Activated CD8-positive, alpha-beta T cell treated with anti-CD3 and anti-CD28 coated beads for 36 hours (primary cell): ENCODE measurements around the gene SMAD9. TPM values are rescaled to one million over a fixed set of nuclear protein-coding genes. Genes with fewer than 3 reads are reported as not detected.

Experiments
- ATAC-seq: fragments of 200-7000 bp; cut with Tn5 transposase; one replicate; pipeline ENCODE4 v1.10.0; 2021; ENCODE audit warnings: mild to moderate bottlenecking, moderate library complexity
- CTCF ChIA-PET: fragments of 350-600 bp; sonication (Branson Sonifier 250); formaldehyde crosslinking; loops from one replicate; lab custom pipeline; 2021; ENCODE audit warnings: antibody characterized with exemption; lab: Charles Lee
- POLR2A ChIA-PET: fragments of 350-600 bp; sonication (Branson Sonifier 250); formaldehyde crosslinking; loops from one replicate; lab custom pipeline; 2021; ENCODE audit warnings: antibody characterized with exemption; lab: Charles Lee
- DNase-seq: peaks from one replicate; pipeline ENCODE4 v3.0.0-alpha.2; 2020
- H3K27ac Mint-ChIP-seq: one replicate; pipeline ENCODE4 v1.8.0; 2021; ENCODE audit warnings: mild to moderate bottlenecking, mixed read lengths
- H3K27me3 Mint-ChIP-seq: one replicate; pipeline ENCODE4 v1.8.0; 2021; ENCODE audit warnings: mixed read lengths
- H3K36me3 Mint-ChIP-seq: one replicate; pipeline ENCODE4 v1.8.0; 2021; ENCODE audit warnings: low read depth, mixed read lengths
- H3K4me1 Mint-ChIP-seq: one replicate; pipeline ENCODE4 v1.8.0; 2021; ENCODE audit warnings: low read depth, mixed read lengths
- H3K4me3 Mint-ChIP-seq: one replicate; pipeline ENCODE4 v1.8.0; 2021; ENCODE audit warnings: mild to moderate bottlenecking, moderate library complexity, mixed read lengths
- H3K9me3 Mint-ChIP-seq: one replicate; pipeline ENCODE4 v1.8.0; 2021; ENCODE audit warnings: mixed read lengths
- intact Hi-C: fragments of 100-400 bp; cut with micrococcal nuclease; formaldehyde crosslinking; loops from one replicate; pipeline ENCODE4 v1.10.0; 2022
- total RNA-seq, 2 experiments: library from RNA; stranded (reverse); gene quantifications; one replicate each; pipeline ENCODE4 v1.2.3, GENCODE V29; 2021
- TF ChIP-seq, protein P1 (sequence below): fragments of 200-600 bp; IDR thresholded peaks from one replicate; pipeline ENCODE4 v1.8.0; 2022; ENCODE audit warnings: antibody characterized with exemption, mild to moderate bottlenecking

Gene SMAD9
- total RNA-seq, 2 experiments from 2014 or later = 0.11 TPM

DNA sequence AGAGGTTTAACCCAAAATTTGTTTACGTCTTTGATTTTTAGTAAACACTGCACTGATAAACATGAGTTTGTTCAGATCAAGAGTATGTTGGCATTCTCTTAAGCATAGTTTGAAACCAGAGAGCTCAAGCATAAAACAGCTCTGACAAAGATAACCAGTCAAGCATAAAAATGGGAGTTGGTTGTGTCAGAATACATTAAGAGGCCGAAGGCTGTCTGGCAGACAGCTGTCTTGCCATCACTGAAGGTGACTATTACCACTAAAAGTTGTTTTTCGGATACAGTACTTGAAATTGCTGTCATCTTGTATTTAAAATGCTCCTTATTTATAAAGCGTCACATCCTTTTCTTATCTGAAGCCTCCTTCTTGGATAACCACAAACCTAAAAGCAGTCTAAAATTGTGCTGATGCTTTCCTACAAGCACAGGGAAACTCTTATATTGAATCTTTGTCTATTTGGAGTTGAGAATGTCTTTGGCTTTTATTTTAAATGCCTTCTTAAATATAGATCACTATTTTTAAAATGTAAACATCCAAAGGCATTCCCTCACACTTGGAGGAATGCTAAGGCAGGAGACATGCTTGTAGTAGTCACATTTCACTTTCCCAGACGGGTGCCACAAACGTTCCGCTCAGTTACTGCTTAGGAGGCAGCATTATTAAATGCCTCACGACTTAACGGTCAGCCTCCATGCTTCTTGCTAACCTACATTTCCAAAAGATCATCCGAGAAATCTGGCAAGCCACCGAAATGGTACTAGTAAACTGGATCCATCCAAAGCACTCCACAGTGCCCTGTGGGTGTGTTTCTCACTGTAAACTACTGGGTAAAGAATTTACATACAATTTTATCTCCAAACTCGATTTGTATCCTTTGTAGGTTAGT, 1.5 kb downstream of the SMAD9 start:
- POLR2A ChIA-PET = no interaction called here
- intact Hi-C loops = no loop called here

DNA sequence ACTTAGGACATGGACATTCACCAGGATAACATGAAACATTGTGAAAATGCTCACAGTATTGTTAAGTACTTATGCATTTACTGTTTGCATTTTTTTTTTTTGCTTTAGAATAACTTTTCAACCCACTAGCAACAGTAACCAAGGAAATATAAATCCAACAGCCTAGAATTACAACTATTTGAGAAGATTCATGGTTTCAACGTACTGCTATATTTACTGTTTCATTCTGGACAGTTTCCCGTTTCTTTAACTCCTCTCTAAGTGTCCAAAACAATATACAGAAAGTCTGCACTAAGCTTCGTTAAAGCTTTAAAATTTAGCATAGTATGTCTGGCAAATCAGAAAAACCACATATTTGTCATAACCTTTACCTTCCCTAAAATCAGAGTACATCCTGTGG, 2.7 kb downstream of the SMAD9 start:
- H3K4me3 Mint-ChIP-seq = no peak overlapping the region
- H3K9me3 Mint-ChIP-seq = no peaks in the 10 kb centered on the region
- peaks cover 5% of the 10 kb centered on the region for H3K4me1 Mint-ChIP-seq
- ChIA-PET POLR2A (no interaction called here), CTCF (no interaction called here)
- H3K27ac Mint-ChIP-seq = no peak overlapping the region
- peaks cover 52% of the 10 kb centered on the region for H3K27me3 Mint-ChIP-seq
- no peak for DNase-seq
- no peak for ATAC-seq
- H3K36me3 Mint-ChIP-seq = no peaks in the 10 kb centered on the region
- intact Hi-C loops = no loop called here
- TF ChIP-seq, protein P1, sequence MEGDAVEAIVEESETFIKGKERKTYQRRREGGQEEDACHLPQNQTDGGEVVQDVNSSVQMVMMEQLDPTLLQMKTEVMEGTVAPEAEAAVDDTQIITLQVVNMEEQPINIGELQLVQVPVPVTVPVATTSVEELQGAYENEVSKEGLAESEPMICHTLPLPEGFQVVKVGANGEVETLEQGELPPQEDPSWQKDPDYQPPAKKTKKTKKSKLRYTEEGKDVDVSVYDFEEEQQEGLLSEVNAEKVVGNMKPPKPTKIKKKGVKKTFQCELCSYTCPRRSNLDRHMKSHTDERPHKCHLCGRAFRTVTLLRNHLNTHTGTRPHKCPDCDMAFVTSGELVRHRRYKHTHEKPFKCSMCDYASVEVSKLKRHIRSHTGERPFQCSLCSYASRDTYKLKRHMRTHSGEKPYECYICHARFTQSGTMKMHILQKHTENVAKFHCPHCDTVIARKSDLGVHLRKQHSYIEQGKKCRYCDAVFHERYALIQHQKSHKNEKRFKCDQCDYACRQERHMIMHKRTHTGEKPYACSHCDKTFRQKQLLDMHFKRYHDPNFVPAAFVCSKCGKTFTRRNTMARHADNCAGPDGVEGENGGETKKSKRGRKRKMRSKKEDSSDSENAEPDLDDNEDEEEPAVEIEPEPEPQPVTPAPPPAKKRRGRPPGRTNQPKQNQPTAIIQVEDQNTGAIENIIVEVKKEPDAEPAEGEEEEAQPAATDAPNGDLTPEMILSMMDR = no peak

More for the DNA sequence above, 1.5 kb downstream of the SMAD9 start:
- Mint-ChIP-seq H3K27me3 (peaks cover 55% of the 10 kb centered on the region), H3K9me3 (no peaks in the 10 kb centered on the region), H3K4me1 (peaks cover 5% of the 10 kb centered on the region), H3K27ac (no peak overlapping the region), H3K36me3 (no peaks in the 10 kb centered on the region), H3K4me3 (no peak overlapping the region)
- CTCF ChIA-PET = no interaction called here
- DNase-seq (no peak), ATAC-seq (no peak)
- TF ChIP-seq, protein P1 = no peak

DNA sequence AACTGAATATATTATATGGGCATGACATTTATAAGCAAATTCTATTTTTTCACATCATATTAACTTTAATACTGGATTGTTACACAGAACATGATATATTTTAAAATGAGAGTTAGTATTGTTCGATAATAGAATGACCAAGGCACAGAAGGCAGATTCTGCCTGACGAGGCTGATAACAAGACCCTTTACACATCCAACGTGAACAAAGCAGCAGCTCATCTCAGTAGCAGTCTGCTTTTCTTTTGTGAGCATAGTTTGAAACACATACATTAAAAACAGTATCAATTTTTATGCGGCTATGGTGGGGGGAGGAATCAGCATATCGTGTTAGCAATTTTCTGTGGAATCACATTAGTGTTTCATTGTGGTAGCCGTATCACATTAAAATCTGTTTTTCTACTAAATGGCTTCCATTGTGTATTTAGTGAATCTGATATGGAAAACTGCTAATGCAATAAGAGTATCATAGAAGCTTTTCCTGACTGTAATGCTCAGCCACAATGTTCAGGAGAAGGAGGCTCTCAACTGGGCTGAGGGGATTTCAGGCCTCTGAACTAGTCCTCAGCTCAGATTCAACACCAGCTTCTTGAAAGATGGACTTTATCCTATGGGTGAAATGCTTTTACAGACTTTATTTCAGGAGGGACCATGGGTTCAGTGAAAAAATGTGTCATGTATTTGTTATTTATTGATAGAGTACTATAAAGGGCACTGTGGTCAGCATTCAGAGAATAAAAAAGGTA, 4.0 kb downstream of the SMAD9 start:
- H3K27me3 Mint-ChIP-seq = peaks cover 46% of the 10 kb centered on the region
- no peaks in the 10 kb centered on the region for H3K9me3 Mint-ChIP-seq
- intact Hi-C loops = no loop called here
- no peak overlapping the region for H3K4me3 Mint-ChIP-seq
- TF ChIP-seq, protein P1 = no peak
- POLR2A ChIA-PET = no interaction called here
- CTCF ChIA-PET = no interaction called here
- DNase-seq (no peak), ATAC-seq (no peak)
- H3K27ac Mint-ChIP-seq = no peak overlapping the region
- H3K36me3 Mint-ChIP-seq = no peaks in the 10 kb centered on the region
- H3K4me1 Mint-ChIP-seq = peaks cover 5% of the 10 kb centered on the region

DNA sequence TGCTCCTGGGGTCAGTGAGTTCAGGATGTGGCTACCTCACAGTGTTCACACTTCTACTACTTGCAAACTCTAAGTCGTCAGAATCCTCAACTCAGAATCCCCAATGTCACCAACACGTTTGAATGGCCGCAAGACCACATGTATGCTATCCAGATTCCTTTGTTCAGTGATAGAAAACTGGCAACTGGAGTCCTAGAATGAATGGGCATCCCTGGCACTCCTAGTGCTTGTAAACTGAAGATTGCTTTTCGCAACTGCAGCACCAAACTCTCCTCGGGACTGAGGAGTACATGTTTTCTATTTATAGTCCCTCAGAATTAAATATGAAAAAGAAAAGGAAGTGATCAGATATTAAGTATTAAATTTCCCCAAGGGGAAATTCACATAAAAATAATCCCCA, 4.9 kb downstream of the SMAD9 start:
- DNase-seq (no peak), ATAC-seq (no peak)
- intact Hi-C loops = no loop called here
- H3K27me3 Mint-ChIP-seq = peaks cover 46% of the 10 kb centered on the region
- no peaks in the 10 kb centered on the region for H3K36me3 Mint-ChIP-seq
- H3K9me3 Mint-ChIP-seq = no peaks in the 10 kb centered on the region
- no peak overlapping the region for H3K27ac Mint-ChIP-seq
- CTCF ChIA-PET = no interaction called here
- POLR2A ChIA-PET = no interaction called here
- peaks cover 5% of the 10 kb centered on the region for H3K4me1 Mint-ChIP-seq
- TF ChIP-seq, protein P1 = no peak
- H3K4me3 Mint-ChIP-seq = no peak overlapping the region

DNA sequence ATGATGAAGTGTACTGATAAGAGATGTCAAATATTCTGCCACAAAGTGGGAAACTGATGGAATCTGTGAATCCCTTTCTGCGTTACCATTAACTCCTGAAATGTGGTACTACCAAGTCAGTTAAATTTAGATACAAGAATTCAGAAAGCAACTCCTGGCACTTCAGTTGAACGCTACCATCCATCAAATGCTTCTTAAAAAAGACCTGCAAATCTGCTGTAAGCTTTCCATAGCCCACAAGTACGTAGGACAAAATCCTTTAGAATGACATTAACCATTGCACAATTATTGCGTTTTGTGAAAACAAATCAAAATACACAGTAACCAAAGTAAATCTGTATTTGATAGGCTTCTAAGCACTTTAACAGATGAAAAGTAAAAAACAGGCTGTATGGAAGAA, 5.4 kb downstream of the SMAD9 start:
- intact Hi-C loops = no loop called here
- TF ChIP-seq, protein P1 = no peak
- ChIA-PET CTCF (no interaction called here), POLR2A (no interaction called here)
- no peaks in the 10 kb centered on the region for H3K9me3 Mint-ChIP-seq
- peaks cover 5% of the 10 kb centered on the region for H3K4me1 Mint-ChIP-seq
- H3K27ac Mint-ChIP-seq = no peak overlapping the region
- no peak for ATAC-seq
- DNase-seq = no peak
- no peak overlapping the region for H3K4me3 Mint-ChIP-seq
- peaks cover 44% of the 10 kb centered on the region for H3K27me3 Mint-ChIP-seq
- H3K36me3 Mint-ChIP-seq = no peaks in the 10 kb centered on the region
